ENCODE measurements around the gene ELP4. TPM values are rescaled to one million over a fixed set of nuclear protein-coding genes. Genes with fewer than 3 reads are reported as not detected.

The ELP4 gene
- total RNA-seq, 1 experiment from 2014 or later: 15.2 TPM

GRCh38 chr11:31819621-31820437 is 310.3 kb downstream of the ELP4 start:
- H4K91ac ChIP-seq (ENCODE audit: insufficient read length, low read depth, low read length): no peak overlapping the region
- H3K4ac ChIP-seq (ENCODE audit: low read depth, low read length): no peak overlapping the region
- no peak overlapping the region for H2BK12ac ChIP-seq (ENCODE audit: insufficient read length, low read depth, low read length)
- Mint-ChIP-seq H3K9me3 (peaks cover 0 to 8% of the 10 kb centered on the region in 2 experiments; a peak in 2 of 5 replicates), H3K4me3 (peak overlapping the region; percentile 27 to 76), H3K36me3 (ENCODE audit: insufficient read depth in 1 of 3, low read depth in 3 of 3) (no peaks in the 10 kb centered on the region; a peak in 1 of 7 replicates), H3K27me3 (ENCODE audit: low read depth) (peaks cover 100% of the 10 kb centered on the region), H3K4me1 (peaks cover 48 to 73% of the 10 kb centered on the region in 2 experiments), H3K27ac (no peak overlapping the region)
- no CpG with 5 or more reads among the region's 55 CpGs for WGBS (ENCODE audit: extremely low coverage, insufficient read length, low lambda C conversion rate)
- H2BK5ac ChIP-seq (ENCODE audit: insufficient read length, low read length): no peak overlapping the region
- H3K27me3 ChIP-seq (ENCODE audit: insufficient read depth, low read length): peaks cover 84% of the 10 kb centered on the region
- H3K56ac ChIP-seq (ENCODE audit: insufficient read length, low read depth, low read length): no peak overlapping the region
- no peak overlapping the region for H3K27ac ChIP-seq (ENCODE audit: insufficient read length, low read depth, low read length)
- no peak overlapping the region for H3K23ac ChIP-seq (ENCODE audit: insufficient read length, low read depth, low read length)
- H4K5ac ChIP-seq (ENCODE audit: insufficient read length, low read depth, low read length): no peak overlapping the region
- no peak overlapping the region for H2AK5ac ChIP-seq (ENCODE audit: insufficient read length, low read length)
- TF ChIP-seq CTCF (conservative IDR thresholded peaks at IDR 0.05): no peak
- no peaks in the 10 kb centered on the region for H3K9me3 ChIP-seq (ENCODE audit: control insufficient read depth, low read depth, low read length)
- H4K8ac ChIP-seq (replicated peaks; ENCODE audit: insufficient read length, low read depth, low read length): no peak overlapping the region
- H3K79me2 ChIP-seq (ENCODE audit: insufficient read depth, low read length): no peaks in the 10 kb centered on the region
- no peak overlapping the region for H2BK20ac ChIP-seq (ENCODE audit: low read depth, low read length, poor library complexity, severe bottlenecking)
- H3K14ac ChIP-seq (ENCODE audit: insufficient read depth, low read length): no peak overlapping the region; the same call in 1 of the 2 replicates
- no peak overlapping the region for H2AFZ ChIP-seq (ENCODE audit: low read length)
- H3K79me1 ChIP-seq (ENCODE audit: insufficient read depth, low read depth, low read length, poor library complexity, severe bottlenecking): no peaks in the 10 kb centered on the region
- no peak overlapping the region for H2BK120ac ChIP-seq (ENCODE audit: low read depth, low read length, poor library complexity, severe bottlenecking)
- no peak overlapping the region for H3K18ac ChIP-seq (ENCODE audit: insufficient read length, low read depth, low read length)
- H4K20me1 ChIP-seq (ENCODE audit: control insufficient read depth, insufficient read depth, insufficient read length): peaks cover 3% of the 10 kb centered on the region
- H3K9ac ChIP-seq (ENCODE audit: extremely low read depth, insufficient read length, low read length): no peak overlapping the region
- no peak overlapping the region for H2BK15ac ChIP-seq (ENCODE audit: low read depth, low read length)
- H3K23me2 ChIP-seq (ENCODE audit: insufficient read length, low read depth, low read length, poor library complexity, severe bottlenecking): peaks cover 27% of the 10 kb centered on the region
- peak; percentile 67 for DNase-seq
- H3K4me2 ChIP-seq (ENCODE audit: insufficient read depth, insufficient read length, low read length): peak overlapping the region; percentile 69
- no peak overlapping the region for H3T11ph ChIP-seq (ENCODE audit: low read length)
- no peaks in the 10 kb centered on the region; the same call in 1 of the 2 replicates for H3K4me1 ChIP-seq (ENCODE audit: insufficient read depth, low read length)

Data from H9 (cell line).